PC-9 (cell line): Measurements from ENCODE around the gene DUSP9.

Source experiments
- EZH2 ChIP-seq: fragments of 200-600 bp; sonication (generic); IDR thresholded peaks from 2 replicates; pipeline ENCODE4 v1.8.0; 2017; ENCODE audit warnings: antibody characterized with exemption, low read depth
- TF ChIP-seq, protein P1 (sequence below): fragments of 200-600 bp; sonication (generic); conservative IDR thresholded peaks from 2 replicates; pipeline ENCODE4 v1.6.1; 2017; ENCODE audit warnings: mixed run types, antibody characterized with exemption, mild to moderate bottlenecking, moderate library complexity

GRCh38 chrX:153598541-153599191 is 48.3 kb upstream of the DUSP9 start, which contains the start of gene CCNQ:
- TF ChIP-seq, protein P1, sequence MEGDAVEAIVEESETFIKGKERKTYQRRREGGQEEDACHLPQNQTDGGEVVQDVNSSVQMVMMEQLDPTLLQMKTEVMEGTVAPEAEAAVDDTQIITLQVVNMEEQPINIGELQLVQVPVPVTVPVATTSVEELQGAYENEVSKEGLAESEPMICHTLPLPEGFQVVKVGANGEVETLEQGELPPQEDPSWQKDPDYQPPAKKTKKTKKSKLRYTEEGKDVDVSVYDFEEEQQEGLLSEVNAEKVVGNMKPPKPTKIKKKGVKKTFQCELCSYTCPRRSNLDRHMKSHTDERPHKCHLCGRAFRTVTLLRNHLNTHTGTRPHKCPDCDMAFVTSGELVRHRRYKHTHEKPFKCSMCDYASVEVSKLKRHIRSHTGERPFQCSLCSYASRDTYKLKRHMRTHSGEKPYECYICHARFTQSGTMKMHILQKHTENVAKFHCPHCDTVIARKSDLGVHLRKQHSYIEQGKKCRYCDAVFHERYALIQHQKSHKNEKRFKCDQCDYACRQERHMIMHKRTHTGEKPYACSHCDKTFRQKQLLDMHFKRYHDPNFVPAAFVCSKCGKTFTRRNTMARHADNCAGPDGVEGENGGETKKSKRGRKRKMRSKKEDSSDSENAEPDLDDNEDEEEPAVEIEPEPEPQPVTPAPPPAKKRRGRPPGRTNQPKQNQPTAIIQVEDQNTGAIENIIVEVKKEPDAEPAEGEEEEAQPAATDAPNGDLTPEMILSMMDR: no peak
- TF ChIP-seq EZH2: no peak
